Lung (tissue), 12 donors: ENCODE data around the gene ALDH1A3. TPM values are rescaled to one million over a fixed set of nuclear protein-coding genes. Genes with fewer than 3 reads are reported as not detected.

ENCODE experiments used
- ATAC-seq: fragments of 200-7000 bp; cut with Tn5 transposase; one replicate; pipeline ENCODE4 v1.9.1; 2020; ENCODE audit warnings: moderate number of reproducible peaks; ENCODE audit not compliant: insufficient read depth, low FRiP score
- DNase-seq, 3 donors: peaks; one replicate each; pipeline ENCODE4 v3.0.0-alpha.2; 2013 to 2017
- H3K27ac ChIP-seq, 2 donors: one replicate each; pipeline ENCODE4 v1.5.1; 2013; ENCODE audit warnings: mild to moderate bottlenecking in 2 of 2, moderate library complexity in 2 of 2, control low read depth in 1 of 2, inconsistent platforms in 1 of 2, low read depth in 1 of 2, low read length in 1 of 2
- H3K27me3 ChIP-seq, 3 donors: one replicate each; pipeline ENCODE4 v1.5.1; 2013; ENCODE audit warnings: low read length in 2 of 3; ENCODE audit not compliant: control insufficient read depth in 3 of 3, insufficient read depth in 3 of 3
- H3K36me3 ChIP-seq, 4 donors: one replicate each; pipeline ENCODE4 v1.5.1; 2013; ENCODE audit warnings: low read length in 4 of 4, mild to moderate bottlenecking in 1 of 4, moderate library complexity in 1 of 4; ENCODE audit not compliant: control insufficient read depth in 4 of 4, insufficient read depth in 4 of 4
- H3K4me1 ChIP-seq, 5 donors: one replicate each; pipeline ENCODE4 v1.5.1; 2013; ENCODE audit warnings: low read length in 5 of 5, mild to moderate bottlenecking in 2 of 5, moderate library complexity in 1 of 5; ENCODE audit not compliant: control insufficient read depth in 5 of 5, insufficient read depth in 5 of 5
- H3K4me3 ChIP-seq: one replicate; pipeline ENCODE4 v1.5.1; 2013; ENCODE audit warnings: mild to moderate bottlenecking, control low read depth, moderate library complexity
- H3K9ac ChIP-seq, 2 donors: one replicate each; pipeline ENCODE4 v1.5.1; 2013; ENCODE audit warnings: low read length in 2 of 2, control low read depth in 1 of 2; ENCODE audit not compliant: insufficient read depth in 1 of 2
- H3K9me3 ChIP-seq, 4 donors: one replicate each; pipeline ENCODE4 v1.5.1; 2013; ENCODE audit warnings: low read length in 3 of 4, mild to moderate bottlenecking in 1 of 4, moderate library complexity in 1 of 4; ENCODE audit not compliant: control insufficient read depth in 4 of 4, insufficient read depth in 3 of 4
- WGBS, 2 donors: extraction: QIAGEN DNeasy Blood & Tissue Kit; methylation state at CpG; one replicate each; pipeline ENCODE4 v1.1.7; 2013; 5-methylcytosine and 5-hydroxymethylcytosine counted together
- polyA plus RNA-seq, 2 donors: library from polyadenylated mRNA; stranded (reverse); fragments of 200-250 nt; gene quantifications; one replicate each; pipeline ENCODE4 v1.2.1, GENCODE V29; 2013
- total RNA-seq, 2 donors: library from RNA; depleted of rRNA in 1 of 2; stranded (reverse); fragments of >200 nt in 1 of 2; gene quantifications; one replicate each; pipeline ENCODE4 v1.2.1, GENCODE V29; 2014 to 2021
- TF ChIP-seq, protein P1 (sequence below): IDR thresholded peaks from 2 replicates; pipeline ENCODE4 v1.5.1; 2012; ENCODE audit warnings: mild to moderate bottlenecking; ENCODE audit errors: control extremely low read depth, extremely low read depth
- donor health status: control.
- donor health status: control.
- donor health status: Bipolar disorder and iron deficiency.
- donor health status: healthy.
- donor health status: DM: yes; HTN: yes; CAD: no.

The ALDH1A3 gene
- total and polyA plus RNA-seq, 4 donors = 3.0 to 18.7 (median 14.8) TPM

DNA sequence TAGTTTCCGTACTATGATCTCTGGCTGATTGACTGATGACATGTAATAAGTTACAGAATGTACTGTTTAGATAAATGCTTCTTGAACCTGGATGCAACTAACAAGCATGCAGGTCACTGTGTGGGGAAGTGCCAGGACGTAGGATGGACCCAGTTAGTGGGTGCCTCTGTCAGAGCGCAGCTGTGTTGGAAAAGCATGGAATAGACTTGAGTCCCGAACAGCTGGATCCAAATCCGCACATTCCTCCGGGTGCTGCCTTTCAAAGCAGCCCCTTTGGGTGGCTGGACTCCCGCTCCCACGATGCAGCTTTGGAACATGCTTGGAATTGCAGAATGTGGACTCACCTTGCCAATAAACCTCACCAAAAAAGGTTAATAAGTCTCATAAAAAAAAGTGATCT lies 35.5 kb upstream of the ALDH1A3 start:
- 80 to 82% methylated on average over 8 of the region's 8 CpGs for WGBS, 2 donors
- TF ChIP-seq, protein P1, sequence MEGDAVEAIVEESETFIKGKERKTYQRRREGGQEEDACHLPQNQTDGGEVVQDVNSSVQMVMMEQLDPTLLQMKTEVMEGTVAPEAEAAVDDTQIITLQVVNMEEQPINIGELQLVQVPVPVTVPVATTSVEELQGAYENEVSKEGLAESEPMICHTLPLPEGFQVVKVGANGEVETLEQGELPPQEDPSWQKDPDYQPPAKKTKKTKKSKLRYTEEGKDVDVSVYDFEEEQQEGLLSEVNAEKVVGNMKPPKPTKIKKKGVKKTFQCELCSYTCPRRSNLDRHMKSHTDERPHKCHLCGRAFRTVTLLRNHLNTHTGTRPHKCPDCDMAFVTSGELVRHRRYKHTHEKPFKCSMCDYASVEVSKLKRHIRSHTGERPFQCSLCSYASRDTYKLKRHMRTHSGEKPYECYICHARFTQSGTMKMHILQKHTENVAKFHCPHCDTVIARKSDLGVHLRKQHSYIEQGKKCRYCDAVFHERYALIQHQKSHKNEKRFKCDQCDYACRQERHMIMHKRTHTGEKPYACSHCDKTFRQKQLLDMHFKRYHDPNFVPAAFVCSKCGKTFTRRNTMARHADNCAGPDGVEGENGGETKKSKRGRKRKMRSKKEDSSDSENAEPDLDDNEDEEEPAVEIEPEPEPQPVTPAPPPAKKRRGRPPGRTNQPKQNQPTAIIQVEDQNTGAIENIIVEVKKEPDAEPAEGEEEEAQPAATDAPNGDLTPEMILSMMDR = no peak
- peaks cover 0 to 2% (median 1%) of the 10 kb centered on the region in 4 donors for H3K9me3 ChIP-seq
- DNase-seq (no peak), ATAC-seq (no peak)
- H3K36me3 ChIP-seq = no peaks in the 10 kb centered on the region
- H3K27me3 ChIP-seq = peaks cover 0 to 10% (median 0%) of the 10 kb centered on the region in 3 donors
- no peak overlapping the region for H3K9ac ChIP-seq
- H3K27ac ChIP-seq = no peak overlapping the region
- H3K4me3 ChIP-seq = no peak overlapping the region
- peaks cover 0 to 3% (median 0%) of the 10 kb centered on the region in 5 donors for H3K4me1 ChIP-seq

- no peak overlapping the region for H3K9ac ChIP-seq
- no peak for DNase-seq
- no peak overlapping the region for H3K27ac ChIP-seq
- 89 to 92% methylated on average over 9 of the region's 9 CpGs for WGBS, 2 donors
- ATAC-seq = no peak
- H3K4me3 ChIP-seq = no peak overlapping the region
- H3K36me3 ChIP-seq = no peaks in the 10 kb centered on the region
- peaks cover 0 to 6% (median 1%) of the 10 kb centered on the region in 4 donors for H3K9me3 ChIP-seq
- TF ChIP-seq, protein P1 = no peak
- peaks cover 0 to 9% (median 0%) of the 10 kb centered on the region in 5 donors for H3K4me1 ChIP-seq
- peaks cover 0 to 10% (median 2%) of the 10 kb centered on the region in 3 donors for H3K27me3 ChIP-seq
Observed at GRCh38 chr15:100844778-100845177, 34.9 kb upstream of the ALDH1A3 start.

GRCh38 chr15:100847194-100847593 lies 32.4 kb upstream of the ALDH1A3 start:
- Histone ChIP-seq H3K27me3 (peaks cover 0 to 13% (median 5%) of the 10 kb centered on the region in 3 donors), H3K36me3 (no peaks in the 10 kb centered on the region), H3K27ac (no peak overlapping the region), H3K4me1 (peaks cover 0 to 10% (median 0%) of the 10 kb centered on the region in 5 donors), H3K9me3 (peaks cover 0 to 6% (median 1%) of the 10 kb centered on the region in 4 donors), H3K4me3 (no peak overlapping the region), H3K9ac (no peak overlapping the region)
- ATAC-seq (no peak), DNase-seq (no peak)
- TF ChIP-seq, protein P1 = no peak
- 91% methylated on average over 5 of the region's 5 CpGs for WGBS, 2 donors
